CD8-positive, alpha-beta memory T cell (primary cell): ENCODE measurements around the gene SCN4A. TPM values are rescaled to one million over a fixed set of nuclear protein-coding genes. Genes with fewer than 3 reads are reported as not detected.
A peak's percentile ranks its signal among the peaks of the same experiment; 100 is the strongest.

ENCODE experiments used
- CTCF ChIA-PET: fragments of 350-600 bp; sonication (Branson Sonifier 250); formaldehyde crosslinking; loops from one replicate; lab custom pipeline; 2021; ENCODE audit warnings: antibody characterized with exemption; lab: Charles Lee
- POLR2A ChIA-PET: fragments of 350-600 bp; sonication (Branson Sonifier 250); formaldehyde crosslinking; loops from one replicate; lab custom pipeline; 2021; ENCODE audit warnings: antibody characterized with exemption; lab: Charles Lee
- DNase-seq, 5 donors: peaks; one replicate each; pipeline versions ENCODE4 v3.0.0 to v3.0.0-alpha.2; 2020 to 2022; ENCODE audit warnings: mixed read lengths in 1 of 5
- H3K27ac ChIP-seq: one replicate; pipeline ENCODE4 v1.7.0; 2013; ENCODE audit warnings: low read depth, mild to moderate bottlenecking, low read length, moderate library complexity
- H3K27me3 ChIP-seq: 2 replicates; pipeline ENCODE4 v1.7.0; 2013; ENCODE audit warnings: low read length, mild to moderate bottlenecking; ENCODE audit not compliant: insufficient read depth, poor library complexity, severe bottlenecking
- H3K36me3 ChIP-seq: 2 replicates; pipeline ENCODE4 v1.7.0; 2013; ENCODE audit warnings: mild to moderate bottlenecking, low read length, moderate library complexity; ENCODE audit not compliant: insufficient read depth
- H3K4me1 ChIP-seq: 2 replicates; pipeline ENCODE4 v1.7.0; 2013; ENCODE audit warnings: mild to moderate bottlenecking, low read length, moderate library complexity; ENCODE audit not compliant: insufficient read depth
- H3K4me3 ChIP-seq: 2 replicates; pipeline ENCODE4 v1.7.0; 2013; ENCODE audit warnings: mild to moderate bottlenecking, low read length
- H3K9me3 ChIP-seq: 2 replicates; pipeline ENCODE4 v1.7.0; 2013; ENCODE audit warnings: mild to moderate bottlenecking, low read length
- H3K27ac Mint-ChIP-seq, 8 donors: one replicate each; pipeline ENCODE4 v1.8.0; 2020 to 2021; ENCODE audit warnings: mixed read lengths in 8 of 8, mild to moderate bottlenecking in 6 of 8, inconsistent platforms in 3 of 8, moderate library complexity in 3 of 8
- H3K27me3 Mint-ChIP-seq, 2 donors: one replicate each; pipeline ENCODE4 v1.8.0; 2020 to 2021; ENCODE audit warnings: mixed read lengths in 2 of 2, mild to moderate bottlenecking in 1 of 2, moderate library complexity in 1 of 2
- H3K36me3 Mint-ChIP-seq, 3 donors: one replicate each; pipeline ENCODE4 v1.8.0; 2020 to 2021; ENCODE audit warnings: mixed read lengths in 3 of 3, inconsistent platforms in 1 of 3, mild to moderate bottlenecking in 1 of 3
- H3K4me1 Mint-ChIP-seq, 3 donors: one replicate each; pipeline ENCODE4 v1.8.0; 2020 to 2021; ENCODE audit warnings: mixed read lengths in 3 of 3, inconsistent platforms in 1 of 3, mild to moderate bottlenecking in 1 of 3
- H3K4me3 Mint-ChIP-seq, 7 donors: one replicate each; pipeline ENCODE4 v1.8.0; 2020 to 2021; ENCODE audit warnings: mixed read lengths in 7 of 7, mild to moderate bottlenecking in 6 of 7, moderate library complexity in 4 of 7, inconsistent platforms in 2 of 7
- H3K9me3 Mint-ChIP-seq, 5 donors: one replicate each; pipeline ENCODE4 v1.8.0; 2020 to 2022; ENCODE audit warnings: mixed read lengths in 5 of 5, mild to moderate bottlenecking in 3 of 5, moderate library complexity in 2 of 5, inconsistent platforms in 1 of 5
- polyA plus RNA-seq: library from polyadenylated mRNA; unstranded; fragments of 300-500 nt; fragmentation: Illumina TruSeq; gene quantifications from one replicate; pipeline ENCODE4 v1.2.3, GENCODE V29; 2021
- total RNA-seq, 2 experiments: library from RNA; stranded (reverse); gene quantifications; one replicate each; pipeline ENCODE4 v1.2.3, GENCODE V29; 2021

SCN4A gene
- total and polyA plus RNA-seq, 3 experiments from 2014 or later, result 0.04 TPM; not detected in 1

DNA sequence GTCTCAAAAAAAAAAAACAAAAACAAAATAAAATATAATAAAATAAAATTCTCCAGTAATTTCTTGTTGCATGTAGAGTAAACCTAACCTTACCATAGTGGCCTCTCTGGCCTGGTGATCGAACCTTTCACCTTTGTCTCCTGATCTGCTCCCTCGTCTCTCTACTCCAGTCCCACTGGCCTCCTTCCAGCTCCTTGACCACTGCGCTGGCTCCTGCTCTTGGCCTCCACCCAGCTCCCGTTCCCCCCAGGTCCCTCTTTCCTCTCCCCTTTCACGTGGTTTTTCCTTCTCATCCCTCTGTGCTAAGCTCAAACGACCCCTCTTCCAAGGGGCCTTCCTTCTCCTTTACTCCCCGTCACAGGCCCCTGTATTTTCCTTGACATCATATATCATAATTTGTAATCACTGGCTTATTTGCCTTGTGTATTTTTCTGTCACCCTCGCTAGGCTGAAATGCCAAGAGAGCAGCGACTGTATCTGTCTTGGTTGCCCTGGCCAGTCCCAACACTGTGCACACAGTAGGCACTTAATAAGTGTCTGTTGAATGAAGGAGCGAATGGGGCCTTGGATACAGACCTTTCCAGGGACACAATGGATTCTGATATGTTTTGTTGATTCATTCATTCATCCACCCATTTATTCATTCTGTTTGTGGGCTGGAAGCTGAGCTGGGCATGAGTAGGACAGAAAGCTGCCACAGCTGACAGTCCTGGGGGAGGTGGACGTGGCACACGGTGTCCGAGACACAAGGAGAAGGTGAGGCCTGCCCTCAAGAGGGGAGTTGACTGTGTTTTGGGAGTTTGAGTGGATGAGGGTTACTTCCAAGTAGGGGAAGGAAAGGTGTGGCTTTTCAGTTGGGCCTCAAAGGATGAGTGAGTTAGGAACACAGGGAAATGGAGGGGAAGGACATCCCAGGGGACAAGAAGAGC, 5.8 kb upstream of the SCN4A start:
- Mint-ChIP-seq H3K9me3 (peaks cover 0 to 8% (median 6%) of the 10 kb centered on the region in 5 donors), H3K4me3 (no peak overlapping the region), H3K27ac (no peak overlapping the region), H3K36me3 (peaks cover 0 to 11% (median 0%) of the 10 kb centered on the region in 3 donors), H3K4me1 (peaks cover 0 to 4% (median 0%) of the 10 kb centered on the region in 3 donors), H3K27me3 (peaks cover 5 to 9% of the 10 kb centered on the region in 2 donors)
- ChIA-PET POLR2A (interaction anchor here (0.7 kb wide), 1 partner anchor 42 kb away, joined by 3 read pairs; the partner anchor contains the start of gene ICAM2), CTCF (interaction anchor here (0.9 to 2.0 kb wide), 5 partner anchors 32 to 59 kb away, joined by 3 to 7 read pairs (median 6); partner anchors contain the start of gene ICAM2)
- no peaks in the 10 kb centered on the region for H3K9me3 ChIP-seq
- H3K36me3 ChIP-seq, result no peaks in the 10 kb centered on the region
- no peaks in the 10 kb centered on the region for H3K4me1 ChIP-seq
- H3K27ac ChIP-seq, result no peak overlapping the region
- no peak for DNase-seq
- no peaks in the 10 kb centered on the region for H3K27me3 ChIP-seq
- H3K4me3 ChIP-seq, result no peak overlapping the region

DNA sequence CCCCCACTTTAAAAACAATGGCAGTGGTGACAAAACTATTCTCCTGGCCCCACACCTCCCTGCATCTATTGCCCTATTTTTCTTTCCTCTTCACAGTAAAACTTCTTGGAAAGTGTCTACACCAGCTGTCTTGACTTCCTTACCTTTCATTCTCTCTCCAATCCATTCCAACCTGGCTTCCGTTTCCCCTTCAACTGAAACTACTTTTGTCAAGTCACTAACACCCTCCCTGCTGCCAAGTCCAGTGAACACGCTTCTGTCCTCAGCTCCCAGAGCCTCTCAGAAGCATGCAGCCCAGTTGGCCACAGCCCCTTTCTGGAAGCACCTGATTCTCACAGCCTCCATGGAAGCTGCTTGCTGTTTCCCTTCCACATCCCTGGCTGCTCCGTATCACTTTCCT, 4.0 kb upstream of the SCN4A start:
- H3K27ac Mint-ChIP-seq, result no peak overlapping the region
- no peaks in the 10 kb centered on the region for H3K36me3 ChIP-seq
- H3K9me3 Mint-ChIP-seq, result peaks cover 0 to 2% (median 0%) of the 10 kb centered on the region in 5 donors
- H3K36me3 Mint-ChIP-seq, result peaks cover 0 to 1% (median 0%) of the 10 kb centered on the region in 3 donors
- H3K9me3 ChIP-seq, result no peaks in the 10 kb centered on the region
- H3K4me1 Mint-ChIP-seq, result peaks cover 0 to 4% (median 0%) of the 10 kb centered on the region in 3 donors
- no peak overlapping the region for H3K4me3 ChIP-seq
- no peaks in the 10 kb centered on the region for H3K27me3 ChIP-seq
- peaks cover 5 to 9% of the 10 kb centered on the region in 2 donors for H3K27me3 Mint-ChIP-seq
- no peak overlapping the region for H3K4me3 Mint-ChIP-seq
- POLR2A ChIA-PET, result no interaction called here
- CTCF ChIA-PET, result interaction anchor here (1.1 to 2.0 kb wide), 2 partner anchors 22 to 44 kb away, joined by 4 to 5 read pairs; partner anchors contain the start of genes ICAM2 and PRR29
- H3K27ac ChIP-seq, result no peak overlapping the region
- no peaks in the 10 kb centered on the region for H3K4me1 ChIP-seq
- DNase-seq, result no peak

DNA sequence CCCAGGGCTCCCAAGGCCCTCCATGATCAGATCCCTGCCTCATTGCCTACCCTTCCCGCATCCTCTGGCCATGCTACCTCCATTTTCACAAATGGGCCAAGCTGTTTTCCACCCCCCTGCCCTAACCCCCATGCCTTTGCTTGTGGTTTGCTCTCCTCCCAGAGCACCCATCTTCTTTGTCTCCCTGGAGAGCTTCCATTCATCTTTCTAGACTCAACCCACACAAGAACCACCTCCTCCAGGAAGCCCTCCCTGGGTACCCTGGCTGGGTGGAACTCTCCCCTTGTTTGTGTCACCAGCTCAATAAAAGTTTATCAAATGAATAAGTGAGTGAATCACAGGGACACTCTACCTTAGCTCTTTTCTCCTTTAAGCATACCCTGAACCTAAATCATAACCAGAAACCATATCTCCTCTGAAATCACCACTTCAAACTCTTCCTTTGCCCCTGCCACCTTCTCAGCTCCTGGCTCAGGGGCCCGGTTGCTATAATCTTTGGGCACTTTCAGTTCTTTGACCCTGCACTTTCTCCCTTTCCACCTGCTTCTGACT, 2.9 kb upstream of the SCN4A start:
- ChIA-PET POLR2A (no interaction called here), CTCF (interaction anchor here (0.7 to 2.4 kb wide), 6 partner anchors 8 to 56 kb away, joined by 3 to 9 read pairs (median 4); no protein-coding TSS in a partner anchor)
- Mint-ChIP-seq H3K27me3 (peaks cover 5 to 9% of the 10 kb centered on the region in 2 donors), H3K4me3 (no peak overlapping the region), H3K27ac (peak overlapping the region in 4 of 8 donors; percentile 1 to 19 (median 14)), H3K36me3 (no peaks in the 10 kb centered on the region), H3K4me1 (peaks cover 0 to 4% (median 0%) of the 10 kb centered on the region in 3 donors), H3K9me3 (no peaks in the 10 kb centered on the region)
- no peak overlapping the region for H3K4me3 ChIP-seq
- H3K36me3 ChIP-seq, result no peaks in the 10 kb centered on the region
- no peaks in the 10 kb centered on the region for H3K9me3 ChIP-seq
- DNase-seq, result no peak
- H3K27ac ChIP-seq, result no peak overlapping the region
- no peaks in the 10 kb centered on the region for H3K27me3 ChIP-seq
- no peaks in the 10 kb centered on the region for H3K4me1 ChIP-seq

DNA sequence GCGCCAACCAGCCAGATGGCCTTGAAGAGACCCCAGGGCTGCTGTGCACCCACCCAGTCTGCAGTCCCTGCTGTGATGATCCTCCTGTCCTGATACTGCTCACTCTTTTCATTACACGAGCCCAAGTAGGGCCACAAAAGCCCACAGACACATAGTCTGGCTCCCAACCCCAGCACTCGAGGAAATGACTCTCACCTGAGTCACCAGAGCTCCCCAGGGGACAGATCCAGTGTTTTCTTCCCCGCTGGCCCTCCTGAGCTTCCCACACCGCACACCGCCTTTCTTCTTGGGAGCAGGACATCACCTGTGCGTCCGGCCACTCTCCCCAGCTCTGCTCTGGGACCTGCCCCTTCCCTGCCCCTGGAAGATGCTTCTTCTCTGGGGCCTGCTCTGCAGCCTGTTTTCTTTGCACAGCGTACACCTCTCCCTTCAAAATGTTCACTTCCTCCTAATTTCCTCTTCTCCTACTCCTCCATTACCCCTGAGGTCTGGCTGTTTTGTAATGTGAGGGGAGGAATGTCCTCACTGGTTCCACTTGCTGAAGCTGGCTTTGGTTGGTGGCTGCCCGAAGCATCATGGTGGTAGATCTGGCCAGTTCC, 2.0 kb upstream of the SCN4A start:
- Mint-ChIP-seq H3K27ac (peak overlapping the region in 2 of 8 donors; percentile 64 to 74), H3K36me3 (no peaks in the 10 kb centered on the region), H3K4me1 (peaks cover 3 to 8% (median 5%) of the 10 kb centered on the region in 3 donors), H3K9me3 (no peaks in the 10 kb centered on the region), H3K4me3 (no peak overlapping the region), H3K27me3 (peaks cover 5 to 9% of the 10 kb centered on the region in 2 donors)
- Histone ChIP-seq H3K27me3 (no peaks in the 10 kb centered on the region), H3K36me3 (no peaks in the 10 kb centered on the region), H3K4me1 (no peaks in the 10 kb centered on the region), H3K9me3 (no peaks in the 10 kb centered on the region), H3K4me3 (no peak overlapping the region), H3K27ac (no peak overlapping the region)
- ChIA-PET CTCF (interaction anchor here (1.2 to 2.4 kb wide), 6 partner anchors 28 to 55 kb away, joined by 3 to 9 read pairs (median 4); no protein-coding TSS in a partner anchor), POLR2A (no interaction called here)
- DNase-seq, result no peak

DNA sequence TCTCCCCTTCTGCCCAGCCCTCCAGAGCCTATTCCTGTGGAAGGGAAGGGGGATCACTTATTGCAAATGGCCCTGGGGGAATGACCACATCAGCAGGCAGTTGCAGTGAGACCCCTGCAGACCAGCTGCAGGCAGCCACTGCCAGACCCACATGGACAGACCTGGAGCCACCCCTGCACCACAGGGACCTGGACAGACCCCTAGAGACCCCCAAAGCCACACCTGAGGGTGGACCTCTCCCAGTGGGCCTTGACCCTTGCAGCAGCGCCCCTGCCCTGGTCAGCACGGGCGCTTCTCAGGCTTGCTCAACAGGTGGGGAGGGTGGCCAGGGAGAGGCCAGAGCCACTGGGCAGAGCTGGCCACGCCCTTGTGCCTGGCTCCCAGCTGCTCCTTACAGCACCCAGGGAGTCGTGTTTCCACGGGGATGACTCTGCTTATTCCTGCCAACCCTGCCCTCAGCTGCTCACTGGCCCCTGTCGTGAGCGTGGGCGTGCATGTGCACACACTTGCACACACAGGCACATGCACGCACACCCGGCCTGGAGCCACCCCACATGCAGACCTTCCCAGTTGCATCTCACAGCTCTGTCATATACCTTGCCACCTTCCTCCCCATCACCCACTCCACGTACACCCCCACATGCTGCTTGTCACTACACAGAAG, 1.3 kb upstream of the SCN4A start:
- peak overlapping the region in 2 of 8 donors; percentile 64 to 80 for H3K27ac Mint-ChIP-seq
- CTCF ChIA-PET, result interaction anchor here (1.2 to 2.4 kb wide), 3 partner anchors 28 to 51 kb away, joined by 3 to 9 read pairs (median 4); no protein-coding TSS in a partner anchor
- no peaks in the 10 kb centered on the region for H3K4me1 ChIP-seq
- DNase-seq, result no peak
- no peaks in the 10 kb centered on the region for H3K36me3 ChIP-seq
- H3K4me3 ChIP-seq, result no peak overlapping the region
- no peaks in the 10 kb centered on the region for H3K27me3 ChIP-seq
- no peaks in the 10 kb centered on the region for H3K36me3 Mint-ChIP-seq
- no peak overlapping the region for H3K4me3 Mint-ChIP-seq
- POLR2A ChIA-PET, result no interaction called here
- H3K4me1 Mint-ChIP-seq, result peaks cover 3 to 8% (median 5%) of the 10 kb centered on the region in 3 donors
- no peaks in the 10 kb centered on the region for H3K9me3 ChIP-seq
- H3K27me3 Mint-ChIP-seq, result peaks cover 5 to 9% of the 10 kb centered on the region in 2 donors
- no peaks in the 10 kb centered on the region for H3K9me3 Mint-ChIP-seq
- H3K27ac ChIP-seq, result no peak overlapping the region

DNA sequence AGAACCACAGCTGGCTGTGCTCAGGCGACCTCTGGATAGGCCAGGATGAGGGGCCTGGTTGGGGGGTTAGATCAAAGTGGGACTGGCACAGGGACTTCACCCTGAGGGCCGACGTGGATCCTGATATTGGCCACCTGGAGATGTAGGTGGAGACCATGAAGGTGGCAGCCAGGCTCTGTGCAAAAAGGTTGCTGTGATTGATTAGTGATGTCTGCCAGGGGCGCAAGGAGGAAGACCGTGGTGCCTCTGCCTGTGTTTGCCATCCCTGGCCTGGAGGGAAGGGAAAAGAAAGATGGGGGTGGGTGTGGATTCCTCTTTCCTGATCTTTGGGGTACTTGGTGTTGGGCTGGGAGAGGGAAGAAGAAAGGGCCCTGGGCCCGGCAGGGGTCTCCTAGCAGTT, 529 bp upstream of the SCN4A start:
- Histone ChIP-seq H3K36me3 (no peaks in the 10 kb centered on the region), H3K4me1 (no peaks in the 10 kb centered on the region), H3K27me3 (no peaks in the 10 kb centered on the region), H3K4me3 (no peak overlapping the region), H3K9me3 (no peaks in the 10 kb centered on the region), H3K27ac (no peak overlapping the region)
- ChIA-PET POLR2A (no interaction called here), CTCF (interaction anchor here (1.3 kb wide), 1 partner anchor 36 kb away, joined by 4 read pairs; no protein-coding TSS in a partner anchor)
- no peak overlapping the region for H3K4me3 Mint-ChIP-seq
- peaks cover 5 to 11% (median 7%) of the 10 kb centered on the region in 3 donors for H3K4me1 Mint-ChIP-seq
- H3K9me3 Mint-ChIP-seq, result no peaks in the 10 kb centered on the region
- H3K27ac Mint-ChIP-seq, result no peak overlapping the region
- peaks cover 6 to 9% of the 10 kb centered on the region in 2 donors for H3K27me3 Mint-ChIP-seq
- DNase-seq, result no peak
- no peaks in the 10 kb centered on the region for H3K36me3 Mint-ChIP-seq

DNA sequence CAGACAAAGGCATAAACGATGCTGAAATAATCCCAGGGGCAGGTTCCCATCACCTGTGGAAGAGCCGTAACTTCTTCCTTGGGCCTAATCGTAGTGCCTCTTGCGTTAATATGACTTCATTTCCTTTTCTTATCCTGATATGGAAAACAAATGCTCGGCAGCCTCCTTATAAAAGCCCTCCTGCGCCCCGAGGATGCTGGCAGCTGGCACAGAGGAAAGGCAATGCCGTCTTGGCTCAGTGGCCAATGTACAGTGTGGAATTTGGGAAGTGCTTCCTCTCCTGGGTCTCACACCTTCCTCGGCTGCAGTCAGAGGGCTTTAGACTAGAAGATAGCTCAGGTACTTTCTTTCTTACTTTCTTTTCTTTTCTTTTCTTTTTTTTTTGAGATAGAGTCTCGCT, 3.4 kb downstream of the SCN4A start:
- Mint-ChIP-seq H3K27me3 (peaks cover 0 to 1% of the 10 kb centered on the region in 2 donors), H3K4me1 (peaks cover 18 to 26% (median 24%) of the 10 kb centered on the region in 3 donors), H3K27ac (no peak overlapping the region), H3K9me3 (no peaks in the 10 kb centered on the region), H3K4me3 (no peak overlapping the region), H3K36me3 (no peaks in the 10 kb centered on the region)
- no peak overlapping the region for H3K4me3 ChIP-seq
- no peaks in the 10 kb centered on the region for H3K9me3 ChIP-seq
- H3K27ac ChIP-seq, result no peak overlapping the region
- H3K27me3 ChIP-seq, result no peaks in the 10 kb centered on the region
- DNase-seq, result no peak
- POLR2A ChIA-PET, result interaction anchor here (0.6 kb wide), 1 partner anchor 37 kb away, joined by 5 read pairs; the partner anchor contains the start of gene CD79B
- peaks cover 14% of the 10 kb centered on the region for H3K4me1 ChIP-seq
- CTCF ChIA-PET, result interaction anchor here (1.4 to 3.7 kb wide), 4 partner anchors 22 to 57 kb away, joined by 3 to 13 read pairs (median 4); no protein-coding TSS in a partner anchor
- H3K36me3 ChIP-seq, result no peaks in the 10 kb centered on the region
